Measurements from ENCODE around the gene TENM4.

The TENM4 gene

GRCh38 chr11:78647986-78648875, 792.6 kb downstream of the TENM4 start:
- no peak for DNase-seq (ENCODE audit: low read depth, low spot score)
- H3K4me3 ChIP-seq (ENCODE audit: low read depth, low read length): no peak overlapping the region
- TF ChIP-seq CTCF (IDR thresholded peaks at IDR 0.05; ENCODE audit: insufficient read depth, low read length, missing control alignments): no peak
- CTCF ChIA-PET: interaction anchor here (0.6 to 9.3 kb wide), 28 partner anchors 10 to 844 kb away, joined by 3 to 206 read pairs (median 6); no protein-coding TSS in a partner anchor
- POLR2A ChIA-PET: interaction anchor here (0.6 kb wide), 1 partner anchor 71 kb away, joined by 3 read pairs; no protein-coding TSS in a partner anchor

GRCh38 chr11:78647266-78647915, 793.4 kb downstream of the TENM4 start:
- ChIA-PET CTCF (interaction anchor here (0.7 to 9.3 kb wide), 46 partner anchors 9 to 845 kb away, joined by 3 to 206 read pairs (median 6); no protein-coding TSS in a partner anchor), POLR2A (interaction anchor here (0.6 kb wide), 1 partner anchor 72 kb away, joined by 3 read pairs; no protein-coding TSS in a partner anchor)
- no peak for DNase-seq (ENCODE audit: low read depth, low spot score)
- no peak for TF ChIP-seq CTCF (IDR thresholded peaks at IDR 0.05; ENCODE audit: insufficient read depth, low read length, missing control alignments)
- no peak overlapping the region for H3K4me3 ChIP-seq (ENCODE audit: low read depth, low read length)

- H3K4me3 ChIP-seq (ENCODE audit: low read depth, low read length): no peak overlapping the region
- DNase-seq (ENCODE audit: low read depth, low spot score): no peak
- POLR2A ChIA-PET: no interaction called here
- CTCF ChIA-PET: interaction anchor here (0.6 to 9.3 kb wide), 87 partner anchors 9 to 1509 kb away, joined by 3 to 206 read pairs (median 6); no protein-coding TSS in a partner anchor
- peak; percentile 66 for TF ChIP-seq CTCF (IDR thresholded peaks at IDR 0.05; ENCODE audit: insufficient read depth, low read length, missing control alignments)
These were observed 794.2 kb downstream of the TENM4 start for GRCh38 chr11:78646564-78647185.

- POLR2A ChIA-PET: interaction anchor here (0.5 kb wide), 1 partner anchor 164 kb away, joined by 3 read pairs; no protein-coding TSS in a partner anchor
- DNase-seq (ENCODE audit: low read depth, low spot score): no peak
- CTCF ChIA-PET: interaction anchor here (0.6 to 9.3 kb wide), 133 partner anchors 8 to 1522 kb away, joined by 3 to 206 read pairs (median 4); no protein-coding TSS in a partner anchor
- TF ChIP-seq CTCF (IDR thresholded peaks at IDR 0.05; ENCODE audit: insufficient read depth, low read length, missing control alignments): peak; percentile 91
- H3K4me3 ChIP-seq (ENCODE audit: low read depth, low read length): no peak overlapping the region
These were observed 795.3 kb downstream of the TENM4 start for GRCh38 chr11:78645226-78646202.

GRCh38 chr11:78643676-78644056, 797.2 kb downstream of the TENM4 start:
- no peak for TF ChIP-seq CTCF (IDR thresholded peaks at IDR 0.05; ENCODE audit: insufficient read depth, low read length, missing control alignments)
- ChIA-PET POLR2A (no interaction called here), CTCF (interaction anchor here (1.4 to 9.3 kb wide), 10 partner anchors 15 to 1512 kb away, joined by 4 to 206 read pairs (median 58); no protein-coding TSS in a partner anchor)
- no peak for DNase-seq (ENCODE audit: low read depth, low spot score)
- no peak overlapping the region for H3K4me3 ChIP-seq (ENCODE audit: low read depth, low read length)
